HepG2 (cell line): ENCODE results near the gene CAPN10. TPM values are rescaled to one million over a fixed set of nuclear protein-coding genes. Genes with fewer than 3 reads are reported as not detected.
A peak's percentile ranks its signal among the peaks of the same experiment; 100 is the strongest.

ENCODE experiments used
- ADNP ChIP-seq: sonication (generic); formaldehyde crosslinking; IDR thresholded peaks from 2 replicates; pipeline ENCODE4 v1.4.0; 2020; ENCODE audit warnings: missing genetic modification reagents
- CTCF ChIP-seq: sonication (generic); formaldehyde crosslinking; IDR thresholded peaks from 2 replicates; pipeline ENCODE4 v1.5.0; 2020; ENCODE audit warnings: mild to moderate bottlenecking, missing genetic modification reagents, moderate library complexity
- FOXC1 ChIP-seq: sonication (generic); formaldehyde crosslinking; IDR thresholded peaks from 2 replicates; pipeline ENCODE4 v1.8.0; 2022; ENCODE audit warnings: mild to moderate bottlenecking, missing genetic modification reagents, borderline replicate concordance
- HMG20A ChIP-seq: IDR thresholded peaks from 2 replicates; pipeline ENCODE4 v1.6.1; 2016; ENCODE audit warnings: borderline replicate concordance
- KLF12 ChIP-seq: sonication (generic); formaldehyde crosslinking; IDR thresholded peaks from 2 replicates; pipeline ENCODE4 v1.4.0; 2020; ENCODE audit warnings: missing genetic modification reagents, borderline replicate concordance
- MATR3 ChIP-seq: sonication (generic); formaldehyde crosslinking; IDR thresholded peaks from 2 replicates; pipeline ENCODE4 v1.4.0; 2020; ENCODE audit warnings: missing genetic modification reagents
- MEIS1 ChIP-seq: sonication (generic); formaldehyde crosslinking; IDR thresholded peaks from 2 replicates; pipeline ENCODE4 v1.9.0; 2021; ENCODE audit warnings: mild to moderate bottlenecking, missing genetic modification reagents, moderate library complexity, borderline replicate concordance
- MTA1 ChIP-seq: sonication (generic); formaldehyde crosslinking; IDR thresholded peaks from 2 replicates; pipeline ENCODE4 v1.4.0; 2020; ENCODE audit warnings: missing genetic modification reagents, mild to moderate bottlenecking, borderline replicate concordance
- MXD4 ChIP-seq: IDR thresholded peaks from 2 replicates; pipeline ENCODE4 v1.6.1; 2016; ENCODE audit warnings: mild to moderate bottlenecking, missing biosample characterization, missing genetic modification reagents
- POLR2AphosphoS2 ChIP-seq: IDR thresholded peaks from 2 replicates; pipeline ENCODE4 v1.6.1; 2011; ENCODE audit warnings: low read depth, low read length, improper control_type of control experiment
- THRA ChIP-seq: sonication (generic); formaldehyde crosslinking; IDR thresholded peaks from 2 replicates; pipeline ENCODE4 v1.4.0; 2020; ENCODE audit warnings: missing genetic modification reagents, borderline replicate concordance
- XRCC5 ChIP-seq: fragments of 200-400 bp; formaldehyde crosslinking; optimal IDR thresholded peaks from 2 replicates; pipeline ENCODE3; 2017; ENCODE audit warnings: mild to moderate bottlenecking, low read length
- ZBTB37 ChIP-seq: sonication (generic); formaldehyde crosslinking; IDR thresholded peaks from 2 replicates; pipeline ENCODE4 v1.4.0; 2020; ENCODE audit warnings: mild to moderate bottlenecking, missing genetic modification reagents
- ZFP90 ChIP-seq: sonication (generic); formaldehyde crosslinking; IDR thresholded peaks from 2 replicates; pipeline ENCODE4 v1.8.0; 2022; ENCODE audit warnings: missing genetic modification reagents, mild to moderate bottlenecking, inconsistent platforms, borderline replicate concordance
- ZFX ChIP-seq: sonication (generic); formaldehyde crosslinking; IDR thresholded peaks from 2 replicates; pipeline ENCODE4 v1.4.0; 2020; ENCODE audit warnings: mild to moderate bottlenecking, low read depth, missing genetic modification reagents, moderate library complexity
- ZHX1 ChIP-seq: sonication (generic); formaldehyde crosslinking; IDR thresholded peaks from 2 replicates; pipeline ENCODE4 v1.8.1; 2022; ENCODE audit warnings: low read depth, mild to moderate bottlenecking, missing genetic modification reagents
- ZNF180 ChIP-seq: sonication (generic); formaldehyde crosslinking; IDR thresholded peaks from 2 replicates; pipeline ENCODE4 v1.4.0; 2020; ENCODE audit warnings: low read depth, missing genetic modification reagents, borderline replicate concordance
- ZNF3 ChIP-seq: IDR thresholded peaks from 2 replicates; pipeline ENCODE4 v1.7.0; 2017; ENCODE audit warnings: inconsistent platforms
- ZNF549 ChIP-seq: sonication (generic); formaldehyde crosslinking; IDR thresholded peaks from 2 replicates; pipeline ENCODE4 v1.5.0; 2020; ENCODE audit warnings: missing genetic modification reagents
- ZNF605 ChIP-seq: sonication (generic); formaldehyde crosslinking; IDR thresholded peaks from 2 replicates; pipeline ENCODE4 v1.8.0; 2022; ENCODE audit warnings: mild to moderate bottlenecking, missing genetic modification reagents
- ZNF790 ChIP-seq: sonication (generic); formaldehyde crosslinking; IDR thresholded peaks from 2 replicates; pipeline ENCODE4 v1.8.0; 2022; ENCODE audit warnings: missing genetic modification reagents, mild to moderate bottlenecking, borderline replicate concordance
- polyA plus RNA-seq, 8 experiments: library from polyadenylated mRNA; depleted of rRNA in 3 of 8; stranded (reverse) in 7 of 8; unstranded in 1 of 8; fragments of >200 nt; fragmentation: Illumina TruSeq in 4 of 8; extraction: Trizol in 4 of 8; gene quantifications; 2 replicates each; pipeline versions ENCODE4 v1.2.1 to v1.2.3, GENCODE V29; 2011 to 2016; ENCODE audit warnings: low read depth in 4 of 8, missing spikeins in 1 of 8, mixed read lengths in 1 of 8; ENCODE audit not compliant: insufficient read depth in 1 of 8
- total RNA-seq, 5 experiments: library from RNA; depleted of rRNA; stranded (reverse); fragments of >200 nt; fragmentation: Illumina TruSeq; extraction: Trizol; gene quantifications; 2 replicates each; pipeline ENCODE4 v1.2.3, GENCODE V29; 2016; ENCODE audit warnings: low read depth in 1 of 5

CAPN10 gene
- total and polyA plus RNA-seq, 2 of the 13 experiments (the other 11 are each of a cell fraction or from before 2014, with no cell fraction given), result 27.6 to 32.4 TPM

GRCh38 chr2:240566203-240567136 is 20.1 kb upstream of the CAPN10 start (continued):
- TF ChIP-seq ADNP (CRISPR knock-in tag) (no peak), ZNF790 (CRISPR knock-in tag) (no peak), ZNF180 (CRISPR knock-in tag) (no peak), CTCF (CRISPR knock-in tag) (peak; percentile 81), ZHX1 (CRISPR knock-in tag) (peak; percentile 66; the same call in 1 of the 2 replicates), ZFX (peak; percentile 34; the same call in 1 of the 2 replicates), POLR2AphosphoS2 (no peak), FOXC1 (CRISPR knock-in tag) (peak; percentile 69; the same call in 1 of the 2 replicates), ZNF605 (0 out of 2 replicates have a peak, but pooled peaks have one; percentile 52), MTA1 (0 out of 2 replicates have a peak, but pooled peaks have one; percentile 30), ZNF3 (no peak), ZNF549 (no peak), MATR3 (CRISPR knock-in tag) (no peak), KLF12 (CRISPR knock-in tag) (0 out of 2 replicates have a peak, but pooled peaks have one; percentile 57), MEIS1 (no peak; the same call in 1 of the 2 replicates), HMG20A (CRISPR knock-in tag) (no peak), ZBTB37 (CRISPR knock-in tag) (no peak), XRCC5 (peak; percentile 36), THRA (no peak; the same call in 1 of the 2 replicates), MXD4 (no peak), ZFP90 (CRISPR knock-in tag) (peak; percentile 77)
